Astrocyte (in vitro differentiated cells and primary cell): ENCODE results near the gene PRDX1. TPM values are rescaled to one million over a fixed set of nuclear protein-coding genes. Genes with fewer than 3 reads are reported as not detected.
"Not testable (repeated sequence)": the region's sequence is repeated elsewhere in the genome, so short reads cannot be mapped to it uniquely, and the experiment has no call there.

Experiments
- DNase-seq: peaks from one replicate; pipeline ENCODE4 v3.0.0-alpha.2; 2010; ENCODE audit warnings: low read depth
- FAIRE-seq: peaks from 2 replicates; lab custom pipeline; 2011; peaks lifted over from hg19 to GRCh38; lab: Jason Lieb, UNC
- H2AFZ ChIP-seq: 2 replicates; pipeline ENCODE4 v1.6.0; 2012; ENCODE audit warnings: low read depth, low read length, inconsistent platforms
- H3K27ac ChIP-seq: 2 replicates; pipeline ENCODE4 v1.5.1; 2011; ENCODE audit warnings: low read depth, low read length, inconsistent platforms
- H3K27me3 ChIP-seq: 2 replicates; pipeline ENCODE4 v1.6.0; 2011; ENCODE audit warnings: low read length, inconsistent platforms; ENCODE audit not compliant: insufficient read depth
- H3K36me3 ChIP-seq: 2 replicates; pipeline ENCODE4 v1.5.1; 2011; ENCODE audit warnings: low read length, inconsistent platforms; ENCODE audit not compliant: insufficient read depth
- H3K4me1 ChIP-seq: 2 replicates; pipeline ENCODE4 v1.5.1; 2011; ENCODE audit warnings: low read length, inconsistent platforms; ENCODE audit not compliant: insufficient read depth
- H3K4me2 ChIP-seq: 2 replicates; pipeline ENCODE4 v1.6.0; 2012; ENCODE audit warnings: low read length, inconsistent platforms
- H3K4me3 ChIP-seq: 2 replicates; pipeline ENCODE4 v1.5.1; 2011; ENCODE audit warnings: low read depth, mild to moderate bottlenecking, low read length, inconsistent platforms; ENCODE audit not compliant: insufficient read depth
- H3K79me2 ChIP-seq: 2 replicates; pipeline ENCODE4 v1.6.0; 2012; ENCODE audit warnings: mild to moderate bottlenecking, low read length, inconsistent platforms; ENCODE audit not compliant: insufficient read depth
- H3K9ac ChIP-seq: 2 replicates; pipeline ENCODE4 v1.6.0; 2012; ENCODE audit warnings: mild to moderate bottlenecking, low read length, inconsistent platforms
- H3K9me3 ChIP-seq: 2 replicates; pipeline ENCODE4 v1.5.1; 2012; ENCODE audit warnings: low read depth, mild to moderate bottlenecking, low read length, inconsistent platforms; ENCODE audit not compliant: insufficient read depth
- H4K20me1 ChIP-seq: 2 replicates; pipeline ENCODE4 v1.6.0; 2012; ENCODE audit warnings: low read length, inconsistent platforms; ENCODE audit not compliant: insufficient read depth
- H3K27ac Mint-ChIP-seq: one replicate; pipeline ENCODE4 v1.8.0; 2021; ENCODE audit warnings: mild to moderate bottlenecking, mixed read lengths; ENCODE audit not compliant: unreplicated experiment
- H3K27me3 Mint-ChIP-seq: one replicate; pipeline ENCODE4 v1.8.0; 2021; ENCODE audit warnings: low read depth, mixed read lengths; ENCODE audit not compliant: unreplicated experiment
- H3K36me3 Mint-ChIP-seq: one replicate; pipeline ENCODE4 v1.8.0; 2021; ENCODE audit warnings: low read depth, mixed read lengths; ENCODE audit not compliant: unreplicated experiment
- H3K4me1 Mint-ChIP-seq: one replicate; pipeline ENCODE4 v1.8.0; 2021; ENCODE audit warnings: low read depth, mixed read lengths; ENCODE audit not compliant: unreplicated experiment
- H3K4me3 Mint-ChIP-seq: one replicate; pipeline ENCODE4 v1.8.0; 2021; ENCODE audit warnings: mild to moderate bottlenecking, moderate library complexity, mixed read lengths; ENCODE audit not compliant: unreplicated experiment
- H3K9me3 Mint-ChIP-seq: one replicate; pipeline ENCODE4 v1.8.0; 2021; ENCODE audit warnings: mild to moderate bottlenecking, mixed read lengths; ENCODE audit not compliant: unreplicated experiment
- EZH2 ChIP-seq: IDR thresholded peaks from 2 replicates; pipeline ENCODE4 v1.6.1; 2012; ENCODE audit warnings: mild to moderate bottlenecking, low read length, inconsistent platforms; ENCODE audit not compliant: insufficient read depth
- total RNA-seq: library from RNA; stranded (reverse); gene quantifications from 2 replicates; pipeline ENCODE4 v1.2.1, GENCODE V29; 2021
- TF ChIP-seq, protein P1 (sequence below): IDR thresholded peaks from 2 replicates; pipeline ENCODE4 v1.5.1; 2011; ENCODE audit warnings: low read depth, mild to moderate bottlenecking, inconsistent platforms, low read length, moderate library complexity; ENCODE audit not compliant: insufficient read depth

Gene PRDX1
- total RNA-seq, 1 donor from 2014 or later = 986 TPM

GRCh38 chr1:45490626-45491486, 30.8 kb downstream of the PRDX1 start, which contains the start of gene TESK2:
Gene TESK2, minus strand, starts transcription at chr1:45491163. Its CDS starts 33,378 bp downstream, at chr1:45457785.
- peak; percentile 34 for TF ChIP-seq EZH2
- TF ChIP-seq, protein P1, sequence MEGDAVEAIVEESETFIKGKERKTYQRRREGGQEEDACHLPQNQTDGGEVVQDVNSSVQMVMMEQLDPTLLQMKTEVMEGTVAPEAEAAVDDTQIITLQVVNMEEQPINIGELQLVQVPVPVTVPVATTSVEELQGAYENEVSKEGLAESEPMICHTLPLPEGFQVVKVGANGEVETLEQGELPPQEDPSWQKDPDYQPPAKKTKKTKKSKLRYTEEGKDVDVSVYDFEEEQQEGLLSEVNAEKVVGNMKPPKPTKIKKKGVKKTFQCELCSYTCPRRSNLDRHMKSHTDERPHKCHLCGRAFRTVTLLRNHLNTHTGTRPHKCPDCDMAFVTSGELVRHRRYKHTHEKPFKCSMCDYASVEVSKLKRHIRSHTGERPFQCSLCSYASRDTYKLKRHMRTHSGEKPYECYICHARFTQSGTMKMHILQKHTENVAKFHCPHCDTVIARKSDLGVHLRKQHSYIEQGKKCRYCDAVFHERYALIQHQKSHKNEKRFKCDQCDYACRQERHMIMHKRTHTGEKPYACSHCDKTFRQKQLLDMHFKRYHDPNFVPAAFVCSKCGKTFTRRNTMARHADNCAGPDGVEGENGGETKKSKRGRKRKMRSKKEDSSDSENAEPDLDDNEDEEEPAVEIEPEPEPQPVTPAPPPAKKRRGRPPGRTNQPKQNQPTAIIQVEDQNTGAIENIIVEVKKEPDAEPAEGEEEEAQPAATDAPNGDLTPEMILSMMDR = no peak
- H3K9me3 ChIP-seq = no peaks in the 10 kb centered on the region
- H3K4me2 ChIP-seq = peak within 1 kb of the TSS; percentile 98
- H3K79me2 ChIP-seq = no peaks in the 10 kb centered on the region
- H3K4me1 Mint-ChIP-seq = peaks cover 2% of the 10 kb centered on the region
- no peaks in the 10 kb centered on the region for H3K9me3 Mint-ChIP-seq
- H3K9ac ChIP-seq = peak within 1 kb of the TSS; percentile 76
- H3K36me3 ChIP-seq = no peaks in the 10 kb centered on the region
- H3K27me3 Mint-ChIP-seq = peaks cover 4% of the 10 kb centered on the region
- DNase-seq (peak; percentile 99), FAIRE-seq (peak; percentile 89)
- no peaks in the 10 kb centered on the region for H3K36me3 Mint-ChIP-seq
- no peak within 1 kb of the TSS for H3K27ac Mint-ChIP-seq
- H3K27ac ChIP-seq = no peak within 1 kb of the TSS
- peaks cover 5% of the 10 kb centered on the region for H3K27me3 ChIP-seq
- peaks cover 7% of the 10 kb centered on the region for H3K4me1 ChIP-seq
- H3K4me3 ChIP-seq = peak within 1 kb of the TSS; percentile 76
- peak within 1 kb of the TSS; percentile 94 for H2AFZ ChIP-seq
- no peak within 1 kb of the TSS for H3K4me3 Mint-ChIP-seq
- no peaks in the 10 kb centered on the region for H4K20me1 ChIP-seq

DNA sequence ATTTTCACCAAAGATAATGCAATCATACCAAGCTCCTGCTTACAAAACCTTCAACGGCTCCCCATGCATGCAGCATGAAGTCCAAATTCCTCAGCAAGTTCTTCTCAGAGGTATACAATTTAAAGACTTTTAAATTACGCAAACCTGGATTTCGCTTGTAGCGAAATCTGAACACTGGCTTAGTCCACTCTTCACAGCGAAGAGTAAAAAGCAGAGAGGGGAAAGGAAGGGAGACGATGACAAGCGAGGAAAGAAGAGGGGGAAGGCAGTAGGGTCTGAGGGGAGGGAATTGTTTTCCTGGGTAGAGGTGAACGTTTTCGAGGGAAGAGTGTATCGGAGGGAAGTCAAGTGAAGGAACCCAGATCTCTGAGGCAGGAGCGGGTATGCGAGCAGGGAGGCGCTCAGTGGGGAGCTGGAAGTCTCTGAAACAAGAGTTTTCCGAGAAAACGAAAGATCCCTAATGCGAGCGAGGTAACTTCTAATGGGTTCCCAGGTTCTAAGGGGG, 31.5 kb downstream of the PRDX1 start:
- TF ChIP-seq, protein P1 = no peak
- peak; percentile 19 for TF ChIP-seq EZH2
- no peak overlapping the region for H3K27ac Mint-ChIP-seq
- Histone ChIP-seq H3K27me3 (peaks cover 5% of the 10 kb centered on the region), H3K27ac (no peak overlapping the region), H3K36me3 (no peaks in the 10 kb centered on the region), H3K9me3 (no peaks in the 10 kb centered on the region), H3K79me2 (no peaks in the 10 kb centered on the region), H3K9ac (peak overlapping the region; percentile 76), H3K4me3 (peak overlapping the region; percentile 76), H4K20me1 (no peaks in the 10 kb centered on the region), H2AFZ (peak overlapping the region; percentile 94), H3K4me1 (peaks cover 7% of the 10 kb centered on the region), H3K4me2 (peak overlapping the region; percentile 98)
- FAIRE-seq = no peak
- H3K9me3 Mint-ChIP-seq = no peaks in the 10 kb centered on the region
- peaks cover 4% of the 10 kb centered on the region for H3K27me3 Mint-ChIP-seq
- peaks cover 2% of the 10 kb centered on the region for H3K4me1 Mint-ChIP-seq
- no peaks in the 10 kb centered on the region for H3K36me3 Mint-ChIP-seq
- DNase-seq = peak; percentile 11
- no peak overlapping the region for H3K4me3 Mint-ChIP-seq

GRCh38 chr1:45489379-45489778, 32.3 kb downstream of the PRDX1 start:
- not testable (repeated sequence) for H3K9me3 Mint-ChIP-seq, H2AFZ ChIP-seq, H3K36me3 Mint-ChIP-seq, H3K79me2 ChIP-seq, H4K20me1 ChIP-seq, H3K27ac Mint-ChIP-seq, H3K27ac ChIP-seq, H3K4me3 ChIP-seq, H3K36me3 ChIP-seq, H3K27me3 ChIP-seq, DNase-seq, H3K4me1 Mint-ChIP-seq, H3K4me1 ChIP-seq, H3K9me3 ChIP-seq, H3K27me3 Mint-ChIP-seq, H3K9ac ChIP-seq, FAIRE-seq
- peak overlapping the region; percentile 67 for H3K4me3 Mint-ChIP-seq
- peak overlapping the region; percentile 98 for H3K4me2 ChIP-seq
